ENCODE measurements around the gene WDR47. TPM values are rescaled to one million over a fixed set of nuclear protein-coding genes. Genes with fewer than 3 reads are reported as not detected.
"Not testable (repeated sequence)": the region's sequence is repeated elsewhere in the genome, so short reads cannot be mapped to it uniquely, and the experiment has no call there.

The WDR47 gene
- total RNA-seq, 2 experiments from 2014 or later, result 16.2 to 18.7 TPM

- Mint-ChIP-seq H3K27me3 (no peaks in the 10 kb centered on the region), H3K9me3 (no peaks in the 10 kb centered on the region), H3K27ac (no peak overlapping the region), H3K36me3 (ENCODE audit: low read depth) (peaks cover 52% of the 10 kb centered on the region), H3K4me3 (no peak overlapping the region), H3K4me1 (ENCODE audit: low read depth) (no peaks in the 10 kb centered on the region)
- no peak overlapping the region for H3K4me3 ChIP-seq (ENCODE audit: low read length)
- no peaks in the 10 kb centered on the region for H3K27me3 ChIP-seq (ENCODE audit: control insufficient read depth in 1 of 2, insufficient read depth in 2 of 2, low read length in 2 of 2)
- intact Hi-C loops (cut with DNase I, micrococcal nuclease), result no loop called here
- no peak overlapping the region for H3K27ac ChIP-seq (ENCODE audit: low read depth in 1 of 2, low read length in 2 of 2)
- no peak for ATAC-seq (ENCODE audit: poor library complexity)
- H3K4me1 ChIP-seq (ENCODE audit: insufficient read depth, low read length), result no peaks in the 10 kb centered on the region
- no peaks in the 10 kb centered on the region for H3K9me3 ChIP-seq (ENCODE audit: control insufficient read depth in 1 of 2, insufficient read depth in 1 of 2, low read length in 2 of 2)
- POLR2A ChIA-PET, result no interaction called here
- no peak for TF ChIP-seq CTCF (IDR thresholded peaks at IDR 0.05)
- DNase-seq, result no peak
- CTCF ChIA-PET, result interaction anchor here (1.3 kb wide), 1 partner anchor 17 kb away, joined by 3 read pairs; no protein-coding TSS in a partner anchor
- H3K36me3 ChIP-seq (ENCODE audit: insufficient read depth, low read length), result peaks cover 32% of the 10 kb centered on the region
Observed at GRCh38 chr1:109011335-109011734, 30.6 kb downstream of the WDR47 start.

GRCh38 chr1:108996622-108997021, 45.3 kb downstream of the WDR47 start:
- H3K27me3 Mint-ChIP-seq; intact Hi-C loops (cut with DNase I, micrococcal nuclease); H3K9me3 Mint-ChIP-seq; ATAC-seq (ENCODE audit: poor library complexity); CTCF ChIA-PET; H3K27ac Mint-ChIP-seq; H3K27me3 ChIP-seq (ENCODE audit: control insufficient read depth in 1 of 2, insufficient read depth in 2 of 2, low read length in 2 of 2); H3K4me3 ChIP-seq (ENCODE audit: low read length); H3K4me3 Mint-ChIP-seq; H3K4me1 Mint-ChIP-seq (ENCODE audit: low read depth); H3K9me3 ChIP-seq (ENCODE audit: control insufficient read depth in 1 of 2, insufficient read depth in 1 of 2, low read length in 2 of 2); POLR2A ChIA-PET; DNase-seq; H3K27ac ChIP-seq (ENCODE audit: low read depth in 1 of 2, low read length in 2 of 2); H3K4me1 ChIP-seq (ENCODE audit: insufficient read depth, low read length): not testable (repeated sequence)
- peaks cover 54% of the 10 kb centered on the region for H3K36me3 Mint-ChIP-seq (ENCODE audit: low read depth)
- H3K36me3 ChIP-seq (ENCODE audit: insufficient read depth, low read length), result peaks cover 31% of the 10 kb centered on the region

- Histone ChIP-seq H3K27me3 (ENCODE audit: control insufficient read depth in 1 of 2, insufficient read depth in 2 of 2, low read length in 2 of 2) (no peaks in the 10 kb centered on the region), H3K9me3 (ENCODE audit: control insufficient read depth in 1 of 2, insufficient read depth in 1 of 2, low read length in 2 of 2) (no peaks in the 10 kb centered on the region), H3K36me3 (ENCODE audit: insufficient read depth, low read length) (peaks cover 24% of the 10 kb centered on the region), H3K4me3 (ENCODE audit: low read length) (no peak overlapping the region), H3K4me1 (ENCODE audit: insufficient read depth, low read length) (no peaks in the 10 kb centered on the region), H3K27ac (ENCODE audit: low read depth in 1 of 2, low read length in 2 of 2) (no peak overlapping the region)
- H3K4me3 Mint-ChIP-seq, result no peak overlapping the region
- no peaks in the 10 kb centered on the region for H3K4me1 Mint-ChIP-seq (ENCODE audit: low read depth)
- POLR2A ChIA-PET, result no interaction called here
- no peak for TF ChIP-seq CTCF (IDR thresholded peaks at IDR 0.05)
- CTCF ChIA-PET, result interaction anchor here (1.1 kb wide), 1 partner anchor 10 kb away, joined by 4 read pairs; no protein-coding TSS in a partner anchor
- no peaks in the 10 kb centered on the region for H3K9me3 Mint-ChIP-seq
- ATAC-seq (ENCODE audit: poor library complexity) (no peak), DNase-seq (no peak)
- no peak overlapping the region for H3K27ac Mint-ChIP-seq
- no peaks in the 10 kb centered on the region for H3K27me3 Mint-ChIP-seq
- intact Hi-C loops (cut with DNase I, micrococcal nuclease), result no loop called here
- peaks cover 56% of the 10 kb centered on the region for H3K36me3 Mint-ChIP-seq (ENCODE audit: low read depth)
Observed at GRCh38 chr1:108983114-108983513, 58.8 kb downstream of the WDR47 start.

GRCh38 chr1:108976658-108977057, 65.2 kb downstream of the WDR47 start:
- no peak overlapping the region for H3K27ac ChIP-seq (ENCODE audit: low read depth in 1 of 2, low read length in 2 of 2)
- ChIA-PET CTCF (no interaction called here), POLR2A (no interaction called here)
- H3K27me3 ChIP-seq (ENCODE audit: control insufficient read depth in 1 of 2, insufficient read depth in 2 of 2, low read length in 2 of 2), result no peaks in the 10 kb centered on the region
- Mint-ChIP-seq H3K27ac (no peak overlapping the region), H3K9me3 (no peaks in the 10 kb centered on the region), H3K36me3 (ENCODE audit: low read depth) (peaks cover 65% of the 10 kb centered on the region), H3K4me3 (no peak overlapping the region), H3K27me3 (no peaks in the 10 kb centered on the region), H3K4me1 (ENCODE audit: low read depth) (no peaks in the 10 kb centered on the region)
- peaks cover 12% of the 10 kb centered on the region for H3K36me3 ChIP-seq (ENCODE audit: insufficient read depth, low read length)
- no peaks in the 10 kb centered on the region for H3K9me3 ChIP-seq (ENCODE audit: control insufficient read depth in 1 of 2, insufficient read depth in 1 of 2, low read length in 2 of 2)
- ATAC-seq (ENCODE audit: poor library complexity) (no peak), DNase-seq (no peak)
- intact Hi-C loops (cut with DNase I, micrococcal nuclease), result no loop called here
- H3K4me3 ChIP-seq (ENCODE audit: low read length), result no peak overlapping the region
- H3K4me1 ChIP-seq (ENCODE audit: insufficient read depth, low read length), result no peaks in the 10 kb centered on the region
- TF ChIP-seq CTCF (IDR thresholded peaks at IDR 0.05), result no peak

All from CD4-positive, alpha-beta T cell (primary cell).